K562 treated with DMSO at 1 percent for 4 hours (cell line): ENCODE data around the gene TMEM42. TPM values are rescaled to one million over a fixed set of nuclear protein-coding genes. Genes with fewer than 3 reads are reported as not detected.

ENCODE experiments used
- total RNA-seq: library from RNA; unstranded; fragments of 300-600 nt; gene quantifications from 2 replicates; pipeline ENCODE4 v1.2.3, GENCODE V29; 2022; ENCODE audit not compliant: insufficient read depth

The TMEM42 gene
- 3.6 TPM in 1 of 2 replicates, not detected in the other for total RNA-seq

GRCh38 chr3:44861412-44862225 is at the start of gene TMEM42:
TSS of gene TMEM42 (plus strand) at chr3:44861912. CDS start at chr3:44861925, 13 bp downstream.

DNA sequence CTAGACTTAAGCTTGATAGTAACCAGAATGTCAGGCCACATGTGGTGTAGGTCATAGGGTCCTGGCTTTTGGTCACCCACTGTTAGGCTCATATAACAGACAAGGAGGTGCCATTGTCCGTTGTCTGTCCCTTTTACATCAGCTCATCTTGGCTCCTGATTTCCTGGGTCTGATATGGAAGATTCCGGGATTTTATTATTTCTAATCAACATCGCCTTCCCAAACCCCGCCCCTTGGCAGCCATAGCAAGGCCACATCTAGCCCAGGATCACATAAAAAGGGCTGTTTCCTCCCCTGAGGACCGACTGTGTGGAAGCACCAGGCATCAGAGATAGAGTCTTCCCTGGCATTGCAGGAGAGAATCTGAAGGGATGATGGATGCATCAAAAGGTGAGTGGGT is 12.6 kb downstream of the TMEM42 start, which contains the start of gene TGM4:
Gene TGM4 (plus strand): TSS at position 301 of the 400 bp plus-strand sequence. CDS start 71 bp downstream, at position 372.

Other genes starting within 250 kb of the TMEM42 start
- gene ZNF197, start 236.9 kb upstream of the TMEM42 start, total RNA-seq = 10.5 and 10.6 TPM in 2 replicates
- gene ZNF35, start 213.2 kb upstream of the TMEM42 start, total RNA-seq = 6.0 and 6.6 TPM in 2 replicates
- 0.50 and 0.54 TPM in 2 replicates for gene ZNF502, start 149.3 kb upstream of the TMEM42 start, total RNA-seq
- 1.8 and 2.1 TPM in 2 replicates for gene ZNF501, start 132.3 kb upstream of the TMEM42 start, total RNA-seq
- 15.3 and 16.4 TPM in 2 replicates for gene KIAA1143, start 100.3 kb upstream of the TMEM42 start, total RNA-seq
- 5.7 and 9.5 TPM in 2 replicates for gene KIF15, start 100.1 kb upstream of the TMEM42 start, total RNA-seq
- gene TGM4, start 12.7 kb downstream of the TMEM42 start, total RNA-seq = not detected in 2 replicates
- 48.0 and 57.9 TPM in 2 replicates for gene ZDHHC3, start 114.3 kb downstream of the TMEM42 start, total RNA-seq
- gene EXOSC7, start 114.3 kb downstream of the TMEM42 start, total RNA-seq = 37.4 and 49.3 TPM in 2 replicates
- not detected in 2 replicates for gene CLEC3B, start 164.4 kb downstream of the TMEM42 start, total RNA-seq